HEK293 (cell line): ENCODE data around the gene LRP1-AS.

ENCODE experiments used
- CTCF ChIA-PET: fragments of 350-600 bp; formaldehyde crosslinking; extraction: SDS; loops from one replicate; lab custom pipeline; 2021; ENCODE audit warnings: antibody characterized with exemption; lab: Yijun Ruan, JAX
- POLR2A ChIA-PET: fragments of 300-600 bp; formaldehyde crosslinking; extraction: SDS; loops from one replicate; lab custom pipeline; 2020; ENCODE audit warnings: antibody characterized with exemption, inconsistent platforms; lab: Yijun Ruan, JAX
- H3K27ac ChIP-seq: fragments of 200-500 bp; sonication (Bioruptor generic); 2 replicates; pipeline ENCODE4 v1.5.1; 2014; ENCODE audit warnings: low read depth, low read length, control low read depth, inconsistent platforms; ENCODE audit errors: extremely low read depth
- H3K36me3 ChIP-seq, 2 experiments: fragments of 200-500 bp in 1 of 2; sonication (Bioruptor generic) in 1 of 2; 1 replicate in 1 of 2; 2 replicates in 1 of 2; pipeline ENCODE4 v1.5.1; 2014 to 2017; ENCODE audit warnings: inconsistent platforms in 2 of 2, low read length in 2 of 2; ENCODE audit not compliant: control insufficient read depth in 2 of 2, insufficient read depth in 1 of 2
- H3K4me1 ChIP-seq: fragments of 200-500 bp; sonication (Bioruptor generic); 2 replicates; pipeline ENCODE4 v1.5.1; 2014; ENCODE audit warnings: mild to moderate bottlenecking, low read length, inconsistent platforms; ENCODE audit not compliant: control insufficient read depth, insufficient read depth
- H3K4me3 ChIP-seq: 2 replicates; pipeline ENCODE4 v1.5.1; 2011; ENCODE audit warnings: low read depth, mild to moderate bottlenecking, control low read depth, low read length, moderate library complexity
- H3K9me3 ChIP-seq: fragments of 200-500 bp; sonication (Bioruptor generic); 2 replicates; pipeline ENCODE4 v1.5.1; 2014; ENCODE audit warnings: low read depth, low read length, inconsistent platforms; ENCODE audit not compliant: control insufficient read depth, insufficient read depth
- GLI4 ChIP-seq: fragments of 450-650 bp; formaldehyde crosslinking; IDR thresholded peaks from 2 replicates; pipeline ENCODE4 v1.5.1; 2016; ENCODE audit warnings: missing biosample characterization, missing genetic modification characterization
- MEIS1 ChIP-seq: sonication (generic); formaldehyde crosslinking; IDR thresholded peaks from 2 replicates; pipeline ENCODE4 v1.8.1; 2022; ENCODE audit warnings: missing genetic modification reagents, mild to moderate bottlenecking, borderline replicate concordance
- PATZ1 ChIP-seq: fragments of 450-650 bp; formaldehyde crosslinking; IDR thresholded peaks from 2 replicates; pipeline ENCODE4 v1.5.1; 2016; ENCODE audit warnings: missing biosample characterization, missing genetic modification characterization
- PRDM1 ChIP-seq: fragments of 450-650 bp; formaldehyde crosslinking; IDR thresholded peaks from 2 replicates; pipeline ENCODE4; 2016; ENCODE audit warnings: missing biosample characterization, missing genetic modification characterization
- RBAK ChIP-seq: fragments of 450-650 bp; formaldehyde crosslinking; IDR thresholded peaks from 2 replicates; pipeline ENCODE4 v1.5.1; 2016; ENCODE audit warnings: missing biosample characterization, missing genetic modification characterization
- ZNF112 ChIP-seq: fragments of 450-650 bp; formaldehyde crosslinking; IDR thresholded peaks from 2 replicates; pipeline ENCODE4 v1.5.0; 2017; ENCODE audit warnings: missing biosample characterization, missing genetic modification characterization
- ZNF121 ChIP-seq: fragments of 450-650 bp; formaldehyde crosslinking; IDR thresholded peaks from 2 replicates; pipeline ENCODE4 v1.5.1; 2016; ENCODE audit warnings: missing biosample characterization, missing genetic modification characterization
- ZNF140 ChIP-seq: fragments of 450-650 bp; formaldehyde crosslinking; IDR thresholded peaks from 2 replicates; pipeline ENCODE4 v1.5.1; 2016; ENCODE audit warnings: missing biosample characterization, missing genetic modification characterization
- ZNF157 ChIP-seq: fragments of 450-650 bp; formaldehyde crosslinking; IDR thresholded peaks from 2 replicates; pipeline ENCODE4 v1.5.1; 2016; ENCODE audit warnings: missing biosample characterization, missing genetic modification characterization
- ZNF24 ChIP-seq: fragments of 450-650 bp; formaldehyde crosslinking; IDR thresholded peaks from 2 replicates; pipeline ENCODE4 v1.5.1; 2016; ENCODE audit warnings: missing biosample characterization, missing genetic modification characterization
- ZNF350 ChIP-seq: fragments of 450-650 bp; formaldehyde crosslinking; IDR thresholded peaks from 2 replicates; pipeline ENCODE4 v1.5.0; 2017; ENCODE audit warnings: missing biosample characterization, mild to moderate bottlenecking, missing genetic modification characterization
- ZNF514 ChIP-seq: fragments of 450-650 bp; formaldehyde crosslinking; IDR thresholded peaks from 2 replicates; pipeline ENCODE4 v1.5.1; 2016; ENCODE audit warnings: missing biosample characterization, missing genetic modification characterization
- ZNF529 ChIP-seq: fragments of 450-650 bp; formaldehyde crosslinking; IDR thresholded peaks from 2 replicates; pipeline ENCODE4 v1.5.1; 2017; ENCODE audit warnings: missing genetic modification characterization, missing biosample characterization; ENCODE audit not compliant: insufficient replicate concordance
- ZNF555 ChIP-seq: fragments of 450-650 bp; formaldehyde crosslinking; conservative IDR thresholded peaks from 2 replicates; pipeline ENCODE4 v1.5.1; 2017; ENCODE audit warnings: missing biosample characterization, mild to moderate bottlenecking, missing genetic modification characterization, inconsistent platforms
- ZNF623 ChIP-seq: fragments of 450-650 bp; formaldehyde crosslinking; IDR thresholded peaks from 2 replicates; pipeline ENCODE4 v1.5.1; 2016; ENCODE audit warnings: missing biosample characterization, missing genetic modification characterization
- ZNF626 ChIP-seq: fragments of 450-650 bp; sonication (Bioruptor Pico); formaldehyde crosslinking; IDR thresholded peaks from 2 replicates; pipeline ENCODE4 v1.5.1; 2018; ENCODE audit warnings: missing biosample characterization, missing genetic modification characterization, inconsistent platforms
- ZNF791 ChIP-seq: fragments of 450-650 bp; formaldehyde crosslinking; IDR thresholded peaks from 2 replicates; pipeline ENCODE4 v1.5.1; 2016; ENCODE audit warnings: missing biosample characterization, missing genetic modification characterization
- ZNF837 ChIP-seq: fragments of 450-650 bp; formaldehyde crosslinking; IDR thresholded peaks from 2 replicates; pipeline ENCODE4 v1.5.1; 2016; ENCODE audit warnings: missing biosample characterization, missing genetic modification characterization
- ZSCAN30 ChIP-seq: fragments of 450-650 bp; IDR thresholded peaks from 2 replicates; pipeline ENCODE4 v1.5.1; 2018; ENCODE audit warnings: missing biosample characterization, mild to moderate bottlenecking, missing genetic modification characterization, moderate library complexity
- TF ChIP-seq, protein P1 (sequence below): fragments of 450-650 bp; formaldehyde crosslinking; IDR thresholded peaks from 2 replicates; pipeline ENCODE4 v1.5.1; 2016; ENCODE audit warnings: missing biosample characterization, missing genetic modification characterization

Gene LRP1-AS

DNA sequence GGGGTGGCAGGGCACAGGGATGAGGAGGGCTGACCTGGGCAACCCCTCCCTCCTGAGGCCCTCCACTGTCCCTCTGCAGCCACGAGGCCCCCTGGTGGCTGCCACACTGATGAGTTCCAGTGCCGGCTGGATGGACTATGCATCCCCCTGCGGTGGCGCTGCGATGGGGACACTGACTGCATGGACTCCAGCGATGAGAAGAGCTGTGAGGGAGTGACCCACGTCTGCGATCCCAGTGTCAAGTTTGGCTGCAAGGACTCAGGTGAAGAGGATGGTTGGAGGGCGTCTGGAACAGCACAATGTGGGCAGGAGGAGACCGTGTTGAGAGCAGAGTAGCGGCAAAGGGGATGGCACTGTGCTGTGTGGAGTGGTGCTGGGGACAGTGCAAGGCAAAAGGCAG, 25.7 kb upstream of the LRP1-AS start (continued):
- no peak for TF ChIP-seq GLI4 (tag by site-specific recombination)
- no peak for TF ChIP-seq ZSCAN30
- no peak; the same call in 1 of the 2 replicates for TF ChIP-seq PATZ1 (tag by site-specific recombination)

- ChIA-PET CTCF (interaction anchor here (0.7 to 10.6 kb wide), 3 partner anchors 14 to 537 kb away, joined by 3 to 259 read pairs (median 120); partner anchors contain the start of gene LRP1), POLR2A (no interaction called here)
- peaks cover 0 to 78% of the 10 kb centered on the region in 2 experiments; a peak in 1 of 3 replicates for H3K36me3 ChIP-seq
- H3K4me1 ChIP-seq: no peaks in the 10 kb centered on the region
- TF ChIP-seq, protein P1, sequence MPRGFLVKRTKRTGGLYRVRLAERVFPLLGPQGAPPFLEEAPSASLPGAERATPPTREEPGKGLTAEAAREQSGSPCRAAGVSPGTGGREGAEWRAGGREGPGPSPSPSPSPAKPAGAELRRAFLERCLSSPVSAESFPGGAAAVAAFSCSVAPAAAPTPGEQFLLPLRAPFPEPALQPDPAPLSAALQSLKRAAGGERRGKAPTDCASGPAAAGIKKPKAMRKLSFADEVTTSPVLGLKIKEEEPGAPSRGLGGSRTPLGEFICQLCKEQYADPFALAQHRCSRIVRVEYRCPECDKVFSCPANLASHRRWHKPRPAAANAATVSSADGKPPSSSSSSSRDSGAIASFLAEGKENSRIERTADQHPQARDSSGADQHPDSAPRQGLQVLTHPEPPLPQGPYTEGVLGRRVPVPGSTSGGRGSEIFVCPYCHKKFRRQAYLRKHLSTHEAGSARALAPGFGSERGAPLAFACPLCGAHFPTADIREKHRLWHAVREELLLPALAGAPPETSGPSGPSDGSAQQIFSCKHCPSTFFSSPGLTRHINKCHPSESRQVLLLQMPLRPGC: no peak
- no peak for TF ChIP-seq ZNF140 (tag by site-specific recombination)
- no peak for TF ChIP-seq PRDM1
- no peak for TF ChIP-seq ZNF112 (tag by site-specific recombination)
- no peak for TF ChIP-seq GLI4 (tag by site-specific recombination)
- H3K9me3 ChIP-seq: no peaks in the 10 kb centered on the region
- H3K27ac ChIP-seq: no peak overlapping the region
- no peak overlapping the region for H3K4me3 ChIP-seq
These were observed 24.2 kb upstream of the LRP1-AS start for GRCh38 chr12:57171668-57172067.

DNA sequence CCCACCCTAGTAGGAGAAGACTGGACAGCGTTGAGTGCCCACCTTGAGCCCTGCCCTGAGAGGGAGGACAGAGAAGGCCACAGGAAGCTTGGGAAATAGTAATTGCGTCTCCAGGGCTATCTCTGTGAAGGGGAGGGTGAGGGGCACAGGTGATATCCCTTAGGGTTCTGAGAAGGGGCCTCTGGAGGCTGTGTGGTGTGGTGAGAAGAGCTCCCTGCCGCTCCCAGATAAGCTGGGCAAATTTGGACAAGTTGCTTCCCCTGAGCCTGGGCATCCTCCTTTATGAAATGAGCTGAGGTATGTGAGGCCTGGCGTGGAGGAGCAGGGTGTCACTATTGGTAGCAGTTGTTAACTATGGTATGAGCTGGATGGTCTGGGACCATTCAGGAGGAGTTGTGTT, 23.5 kb upstream of the LRP1-AS start:
- H3K9me3 ChIP-seq: no peaks in the 10 kb centered on the region
- TF ChIP-seq MEIS1 (no peak), ZNF837 (no peak), ZNF157 (tag by site-specific recombination) (no peak), ZNF529 (tag by site-specific recombination) (no peak), ZNF623 (tag by site-specific recombination) (no peak), RBAK (no peak), ZNF350 (tag by site-specific recombination) (no peak), ZNF514 (no peak), ZNF791 (tag by site-specific recombination) (no peak), ZNF555 (tag by site-specific recombination) (no peak), ZNF24 (tag by site-specific recombination) (no peak)
- TF ChIP-seq, all 188 proteins: peak for 0
- Histone ChIP-seq H3K4me1 (no peaks in the 10 kb centered on the region), H3K4me3 (no peak overlapping the region), H3K36me3 (peaks cover 0 to 78% of the 10 kb centered on the region in 2 experiments; a peak in 1 of 3 replicates), H3K27ac (no peak overlapping the region)
- ChIA-PET CTCF (interaction anchor here (0.5 to 10.6 kb wide), 6 partner anchors 14 to 154 kb away, joined by 3 to 259 read pairs (median 4); partner anchors contain the start of gene LRP1), POLR2A (no interaction called here)

- Histone ChIP-seq H3K4me1 (no peaks in the 10 kb centered on the region), H3K36me3 (peaks cover 0 to 78% of the 10 kb centered on the region in 2 experiments; a peak in 1 of 3 replicates), H3K9me3 (no peaks in the 10 kb centered on the region), H3K4me3 (no peak overlapping the region), H3K27ac (no peak overlapping the region)
- POLR2A ChIA-PET: no interaction called here
- CTCF ChIA-PET: interaction anchor here (1.1 to 10.6 kb wide), 3 partner anchors 15 to 46 kb away, joined by 3 to 259 read pairs (median 120); partner anchors contain the start of gene LRP1
- TF ChIP-seq ZNF121 (tag by site-specific recombination) (peak; percentile 45; the same call in 1 of the 2 replicates), ZNF626 (tag by site-specific recombination) (no peak)
These were observed 23.0 kb upstream of the LRP1-AS start for GRCh38 chr12:57170408-57170807.
